GM18870 (cell line): ENCODE results near the gene PRSS8.
"Not testable (repeated sequence)": the region's sequence is repeated elsewhere in the genome, so short reads cannot be mapped to it uniquely, and the experiment has no call there.

Experiments
- ATAC-seq: cut with Tn5 transposase; IDR thresholded peaks from one replicate; pipeline ENCODE4 v1.9.1; 2021; ENCODE audit warnings: moderate library complexity; ENCODE audit not compliant: unreplicated experiment

The PRSS8 gene

DNA sequence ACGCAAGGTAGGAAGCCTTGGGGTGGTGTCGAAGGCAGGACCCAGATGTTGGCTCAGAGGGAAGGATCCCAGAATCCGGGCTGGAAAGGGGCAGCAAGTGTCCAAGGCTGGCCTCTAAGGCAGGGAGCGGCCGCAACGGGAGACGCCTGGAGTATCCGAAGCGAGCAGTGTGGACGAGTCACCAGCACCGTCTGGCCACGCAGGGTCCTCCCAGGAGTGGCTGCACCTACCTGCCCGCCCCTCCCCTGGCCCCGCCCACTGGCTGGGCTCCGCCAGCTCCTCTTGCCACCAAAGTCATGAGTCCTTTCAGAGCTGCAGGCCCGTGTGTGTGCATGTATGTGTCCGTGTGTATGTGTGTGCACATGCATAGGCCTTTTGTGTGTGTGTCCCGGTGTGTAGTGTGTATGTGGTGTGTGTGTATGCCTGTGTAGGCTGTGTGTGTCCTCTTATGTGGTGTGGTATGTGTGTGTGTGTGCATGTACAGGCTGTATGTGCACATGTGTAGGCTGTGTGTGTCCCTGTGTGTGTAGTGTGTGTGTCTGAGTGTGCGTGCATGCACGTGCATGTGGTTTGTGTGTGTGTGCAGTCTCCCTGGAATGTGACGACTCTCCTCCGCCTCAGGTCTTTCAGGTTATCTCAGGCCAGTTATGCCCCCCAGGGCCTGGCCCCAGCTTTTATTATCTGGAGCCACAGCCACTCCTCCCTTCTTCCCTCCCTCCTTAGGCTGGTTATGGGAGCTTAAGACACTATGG lies at the start of gene PRSS8:
Gene PRSS8, minus strand, starts transcription at position 193 of the 752 bp plus-strand sequence. CDS start 229 bp downstream, outside the sequence.
- ATAC-seq = no peak

- ATAC-seq = no peak
These were observed 49.4 kb upstream of the PRSS8 start for GRCh38 chr16:31184888-31185287.

DNA sequence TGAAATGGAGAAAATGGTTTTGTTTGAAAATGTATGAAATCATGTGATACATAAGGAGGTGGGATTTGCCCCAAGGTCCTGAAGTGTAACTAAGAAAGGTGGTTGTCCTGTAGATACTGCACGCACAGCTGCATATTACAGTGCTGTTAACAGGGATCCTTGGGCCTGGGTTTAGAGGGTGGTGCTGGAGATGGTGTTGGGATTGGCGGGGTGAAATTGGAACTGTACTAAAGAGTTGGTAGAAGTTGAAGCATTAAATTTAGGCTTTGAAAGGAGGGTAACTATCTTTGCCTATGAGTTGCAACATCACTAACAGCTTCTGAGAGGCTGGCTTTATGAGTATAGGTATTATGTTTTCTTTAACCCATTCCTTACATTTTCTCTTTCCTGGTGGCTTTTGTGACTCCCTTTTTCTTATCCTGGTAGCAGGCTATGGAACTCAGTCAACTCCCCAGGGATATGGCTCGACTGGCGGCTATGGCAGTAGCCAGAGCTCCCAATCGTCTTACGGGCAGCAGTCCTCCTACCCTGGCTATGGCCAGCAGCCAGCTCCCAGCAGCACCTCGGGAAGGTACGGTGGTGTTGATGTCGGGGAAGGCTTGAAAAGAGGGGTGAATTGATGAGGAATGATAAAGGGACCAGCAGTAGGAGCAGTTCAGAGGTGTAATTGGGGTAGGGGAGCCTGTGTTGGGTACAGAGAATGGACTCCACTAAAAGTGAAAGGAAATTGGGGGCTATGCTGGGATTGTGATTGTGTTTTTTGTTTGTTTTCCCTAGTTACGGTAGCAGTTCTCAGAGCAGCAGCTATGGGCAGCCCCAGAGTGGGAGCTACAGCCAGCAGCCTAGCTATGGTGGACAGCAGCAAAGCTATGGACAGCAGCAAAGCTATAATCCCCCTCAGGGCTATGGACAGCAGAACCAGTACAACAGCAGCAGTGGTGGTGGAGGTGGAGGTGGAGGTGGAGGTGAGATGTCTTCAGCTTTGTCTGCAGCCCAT lies 48.2 kb upstream of the PRSS8 start:
- ATAC-seq = no peak

DNA sequence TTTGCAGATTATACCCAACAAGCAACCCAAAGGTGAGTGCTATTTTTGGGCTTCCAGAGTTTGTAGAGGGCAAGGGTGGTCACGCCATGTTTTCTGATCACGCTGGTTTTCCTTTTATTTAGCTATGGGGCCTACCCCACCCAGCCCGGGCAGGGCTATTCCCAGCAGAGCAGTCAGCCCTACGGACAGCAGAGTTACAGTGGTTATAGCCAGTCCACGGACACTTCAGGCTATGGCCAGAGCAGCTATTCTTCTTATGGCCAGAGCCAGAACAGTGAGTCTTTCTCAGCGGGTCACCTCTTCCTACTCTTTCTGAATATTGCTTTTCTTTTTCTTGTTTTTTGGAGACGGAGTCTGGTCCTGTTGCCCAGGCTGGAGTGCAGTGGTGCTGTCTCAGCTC lies 46.9 kb upstream of the PRSS8 start:
- ATAC-seq = no peak

GRCh38 chr16:31181102-31181830 lies 45.7 kb upstream of the PRSS8 start:
- ATAC-seq = no peak

- ATAC-seq = peak; percentile 59
These were observed 44.4 kb upstream of the PRSS8 start, which contains the start of gene FUS for GRCh38 chr16:31179747-31180459. Gene FUS (plus strand): TSS chr16:31180139. CDS start chr16:31180215, 76 bp downstream.

- ATAC-seq = peak; percentile 6
These were observed 43.8 kb upstream of the PRSS8 start for GRCh38 chr16:31179219-31179746.

- no peak for ATAC-seq
These were observed 41.6 kb upstream of the PRSS8 start for GRCh38 chr16:31177136-31177535.

GRCh38 chr16:31170048-31170447 lies 34.5 kb upstream of the PRSS8 start:
- ATAC-seq = not testable (repeated sequence)

DNA sequence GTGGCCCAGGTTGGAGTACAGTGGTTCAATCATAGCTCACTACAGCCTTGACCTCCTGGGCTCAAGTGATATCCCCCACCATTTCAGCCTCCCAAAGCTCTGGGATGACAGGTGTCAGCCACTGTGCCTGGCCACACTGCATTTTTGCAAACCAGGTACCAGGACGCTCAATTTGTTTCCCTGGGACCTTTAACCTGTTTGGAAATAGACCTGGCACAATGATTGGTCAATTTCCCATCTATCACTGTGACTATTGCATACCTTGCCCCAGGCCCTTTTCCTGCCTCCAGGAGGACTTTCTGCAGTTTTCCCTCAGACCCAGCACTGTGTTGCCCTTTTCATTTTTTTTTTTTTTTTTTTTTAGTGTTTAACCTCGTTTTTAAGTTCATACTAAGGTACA lies 33.3 kb upstream of the PRSS8 start:
- ATAC-seq = no peak

GRCh38 chr16:31167315-31167714 lies 31.8 kb upstream of the PRSS8 start:
- ATAC-seq = no peak

- ATAC-seq = no peak
These were observed 21.6 kb upstream of the PRSS8 start for GRCh38 chr16:31157136-31157535.

- not testable (repeated sequence) for ATAC-seq
These were observed 15.4 kb upstream of the PRSS8 start for GRCh38 chr16:31150976-31151375.

DNA sequence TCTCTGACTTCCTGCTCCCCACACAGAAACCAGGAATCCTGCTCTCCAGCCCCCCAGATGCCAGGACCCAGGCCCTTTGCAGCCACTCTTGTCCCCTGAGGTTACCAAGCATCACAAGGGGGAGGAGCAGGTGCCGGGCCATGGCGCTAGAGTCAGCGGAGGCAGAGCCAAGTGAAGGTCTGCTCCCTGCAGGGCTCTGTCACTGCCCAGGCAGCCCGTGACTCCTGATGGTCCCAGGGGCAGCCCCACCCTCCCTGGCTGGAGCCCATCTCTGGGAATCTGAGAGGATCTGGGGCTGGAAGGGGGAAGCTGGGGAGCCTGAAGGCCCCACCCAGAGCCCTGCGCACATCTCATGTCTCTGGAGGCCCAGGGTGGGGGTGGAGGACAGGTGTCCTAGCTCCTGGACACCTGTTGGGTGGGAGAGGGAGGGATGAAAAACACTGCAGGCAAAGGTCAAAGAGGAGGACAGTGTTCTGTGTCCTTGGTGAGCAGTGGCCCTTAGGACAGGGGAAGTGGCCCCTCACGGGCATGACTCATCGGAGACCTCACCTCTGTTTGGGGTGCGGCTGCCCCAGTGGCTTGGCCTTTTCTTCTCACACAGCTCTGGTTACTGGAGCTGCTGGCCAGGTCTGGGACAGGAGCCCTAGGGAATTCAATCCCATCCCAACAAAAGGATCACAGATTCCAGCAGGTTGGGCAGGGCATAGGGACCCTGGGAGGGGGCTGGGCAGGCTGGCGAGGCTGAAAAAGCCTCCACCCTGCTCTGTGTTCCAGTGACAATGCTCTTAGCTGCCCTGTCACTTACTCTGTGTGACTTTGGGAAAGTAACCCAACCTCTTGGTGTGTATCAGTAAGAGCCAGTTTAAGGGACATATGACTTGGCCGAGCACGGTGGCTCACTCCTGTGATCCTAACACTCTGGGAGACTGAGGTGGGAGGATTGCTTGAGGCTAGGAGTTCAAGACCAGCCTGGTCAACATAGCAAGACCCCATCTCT lies 14.7 kb upstream of the PRSS8 start, which contains the start of gene PRSS36:
Gene PRSS36, minus strand, starts transcription at position 173 of the 997 bp plus-strand sequence. Its CDS starts 31 bp downstream, at position 142.
- no peak for ATAC-seq

DNA sequence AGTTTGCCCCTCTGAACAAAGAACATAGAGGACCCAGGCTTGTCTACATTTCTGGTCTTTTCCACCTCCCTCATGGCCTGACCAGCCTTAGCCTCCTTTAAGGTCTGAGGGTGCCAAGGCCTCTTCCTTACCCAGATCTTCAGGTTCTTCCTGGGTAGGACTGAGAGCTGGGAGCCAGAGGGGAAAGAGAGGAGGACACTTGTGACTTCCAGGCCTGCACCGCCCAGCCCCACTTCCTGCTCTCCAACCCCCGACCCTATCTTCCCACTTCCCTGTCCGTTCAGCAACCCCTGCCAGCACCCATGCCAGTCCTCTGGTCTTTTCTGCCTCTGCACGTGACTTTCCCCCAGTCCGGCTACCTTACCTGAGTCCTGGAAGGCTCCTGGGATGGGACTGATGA lies 13.8 kb upstream of the PRSS8 start:
- no peak for ATAC-seq

- no peak for ATAC-seq
These were observed 13.4 kb upstream of the PRSS8 start for GRCh38 chr16:31148896-31149295.

GRCh38 chr16:31148281-31148728 lies 12.8 kb upstream of the PRSS8 start:
- no peak for ATAC-seq

- ATAC-seq = no peak
These were observed 12.0 kb upstream of the PRSS8 start for GRCh38 chr16:31147574-31147973.
